CD4-positive, alpha-beta T cell treated with Interleukin-10 for 1 hour (primary cell): ENCODE results near the gene DNAJC27.

Source experiments
- DNase-seq: peaks from one replicate; pipeline ENCODE4 v3.0.0-alpha.2; 2020

DNAJC27 gene

DNA sequence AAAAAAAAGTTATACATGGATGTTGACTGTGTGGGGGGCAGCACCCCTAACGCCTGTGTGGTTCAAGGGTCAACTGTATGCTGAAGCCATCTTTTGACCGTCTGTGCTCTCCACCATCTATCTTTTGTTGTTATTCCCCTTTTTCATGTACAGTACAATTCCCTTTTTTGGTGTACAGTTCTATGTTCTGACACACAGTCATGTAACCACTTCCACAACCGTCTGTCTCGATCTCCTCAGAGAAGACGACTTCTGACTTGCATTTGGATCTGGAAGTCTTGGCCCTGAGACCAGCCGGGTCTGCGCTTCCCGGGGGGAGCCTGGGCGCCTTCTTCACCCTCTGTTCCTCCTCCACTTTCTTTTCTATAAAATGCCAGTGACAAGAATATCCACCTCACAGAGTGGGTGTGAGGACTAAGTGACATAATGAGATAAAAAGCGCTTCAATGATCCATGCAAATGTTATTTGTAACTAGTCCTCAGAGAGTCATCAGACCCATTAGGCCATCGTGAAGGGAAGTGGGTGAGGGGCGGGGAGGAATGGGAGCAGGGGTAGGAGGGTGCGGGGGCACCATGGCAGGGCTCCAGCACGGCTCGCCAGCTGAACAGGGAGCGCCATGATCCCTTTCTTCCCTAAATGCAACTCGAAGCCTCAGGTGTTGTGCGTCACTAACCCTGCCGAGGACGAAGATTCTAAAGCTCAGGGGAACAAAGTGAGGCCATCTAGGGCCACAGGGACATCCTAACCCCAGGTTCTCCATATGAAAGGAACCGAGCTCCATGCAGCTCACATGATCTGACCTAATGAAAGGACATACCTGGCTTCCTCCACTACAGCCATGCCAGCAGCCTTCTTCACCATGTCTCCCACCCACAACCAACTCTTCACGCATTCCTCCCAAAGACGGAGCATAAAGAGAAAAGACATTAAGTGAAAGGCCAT lies 68.3 kb downstream of the DNAJC27 start:
- no peak for DNase-seq

GRCh38 chr2:24899361-24899910 lies 72.3 kb downstream of the DNAJC27 start:
- DNase-seq = no peak

GRCh38 chr2:24898122-24899109 lies 73.3 kb downstream of the DNAJC27 start:
- no peak for DNase-seq

DNA sequence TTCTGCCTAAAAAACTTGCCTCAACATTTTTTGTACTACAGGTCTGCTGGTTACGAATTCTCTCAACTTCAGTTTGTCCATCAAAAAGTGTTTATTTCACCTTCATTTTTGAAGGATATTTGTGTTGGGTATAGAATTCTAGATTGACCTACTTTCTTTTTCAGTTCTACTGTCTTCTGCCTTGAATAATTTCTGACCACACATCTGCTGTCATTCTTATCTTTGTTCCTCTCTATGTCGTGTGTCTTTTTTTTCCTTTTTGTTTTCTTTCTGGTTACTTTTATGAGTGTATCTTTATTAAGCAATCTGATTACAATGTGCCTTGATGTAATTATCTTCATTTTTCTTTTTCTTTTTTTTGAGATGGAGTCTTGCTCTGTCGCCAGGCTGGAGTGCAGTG lies 77.0 kb downstream of the DNAJC27 start:
- DNase-seq = no peak

DNA sequence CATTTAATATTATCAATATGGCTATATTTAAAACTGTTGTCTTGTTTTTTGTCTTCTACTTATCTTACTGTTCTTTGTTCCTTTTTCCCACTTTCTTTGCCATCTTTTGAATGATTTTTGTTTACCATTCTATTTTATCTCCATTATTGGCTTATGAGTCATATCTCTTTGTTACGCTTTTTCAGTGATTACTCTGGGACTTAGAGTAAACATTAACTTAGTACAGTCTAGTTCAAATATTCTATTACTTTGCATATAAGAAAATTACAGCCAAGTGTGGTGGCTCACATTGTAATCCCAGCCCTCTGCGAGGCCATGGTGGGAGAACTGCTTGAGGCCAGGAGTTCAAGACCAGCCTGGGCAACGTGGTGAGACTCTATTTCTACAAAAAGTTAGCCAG lies 77.8 kb downstream of the DNAJC27 start:
- no peak for DNase-seq
